CD4-positive, alpha-beta T cell (primary cell): ENCODE measurements around the gene GADD45B. TPM values are rescaled to one million over a fixed set of nuclear protein-coding genes. Genes with fewer than 3 reads are reported as not detected.

ENCODE experiments used
- ATAC-seq: fragments of 200-7000 bp; cut with Tn5 transposase; one replicate; pipeline ENCODE4 v1.10.0; 2022; ENCODE audit warnings: mild to moderate bottlenecking; ENCODE audit not compliant: poor library complexity
- CTCF ChIA-PET: fragments of 350-600 bp; sonication (Branson Sonifier 250); formaldehyde crosslinking; loops from one replicate; lab custom pipeline; 2021; ENCODE audit warnings: antibody characterized with exemption, inconsistent platforms; lab: Charles Lee
- POLR2A ChIA-PET: fragments of 350-600 bp; sonication (Branson Sonifier 250); formaldehyde crosslinking; loops from one replicate; lab custom pipeline; 2021; ENCODE audit warnings: antibody characterized with exemption, inconsistent platforms; lab: Charles Lee
- DNase-seq, 14 experiments: peaks; one replicate each; pipeline ENCODE4 v3.0.0-alpha.2; 2013 to 2020; ENCODE audit warnings: mixed read lengths in 2 of 14
- H3K27ac ChIP-seq, 2 donors: one replicate each; pipeline versions ENCODE4 v1.5.1 to v1.7.0; 2013; ENCODE audit warnings: low read length in 2 of 2, low read depth in 1 of 2, mild to moderate bottlenecking in 1 of 2
- H3K27me3 ChIP-seq, 2 experiments: 1 replicate in 1 of 2; 2 replicates in 1 of 2; pipeline versions ENCODE4 v1.6.1 to v1.7.0; 2013; ENCODE audit warnings: low read length in 2 of 2, control low read depth in 1 of 2, mild to moderate bottlenecking in 1 of 2, moderate library complexity in 1 of 2; ENCODE audit not compliant: insufficient read depth in 2 of 2, control insufficient read depth in 1 of 2
- H3K36me3 ChIP-seq: one replicate; pipeline ENCODE4 v1.6.1; 2013; ENCODE audit warnings: low read length, control low read depth; ENCODE audit not compliant: insufficient read depth
- H3K4me1 ChIP-seq: one replicate; pipeline ENCODE4 v1.6.1; 2013; ENCODE audit warnings: low read length, control low read depth; ENCODE audit not compliant: insufficient read depth
- H3K4me3 ChIP-seq: one replicate; pipeline ENCODE4 v1.5.1; 2013; ENCODE audit warnings: mild to moderate bottlenecking, low read length, moderate library complexity
- H3K9me3 ChIP-seq, 2 experiments: 1 replicate in 1 of 2; 2 replicates in 1 of 2; pipeline versions ENCODE4 v1.6.1 to v1.7.0; 2013; ENCODE audit warnings: low read length in 2 of 2, mild to moderate bottlenecking in 2 of 2, control low read depth in 1 of 2, moderate library complexity in 1 of 2; ENCODE audit not compliant: control insufficient read depth in 1 of 2, insufficient read depth in 1 of 2
- H3K27ac Mint-ChIP-seq: one replicate; pipeline ENCODE4 v1.8.0; 2020; ENCODE audit warnings: mixed read lengths
- H3K27me3 Mint-ChIP-seq: one replicate; pipeline ENCODE4 v1.8.0; 2021; ENCODE audit warnings: mixed read lengths
- H3K36me3 Mint-ChIP-seq: one replicate; pipeline ENCODE4 v1.8.0; 2021; ENCODE audit warnings: low read depth, mixed read lengths
- H3K4me1 Mint-ChIP-seq: one replicate; pipeline ENCODE4 v1.8.0; 2021; ENCODE audit warnings: low read depth, mixed read lengths
- H3K4me3 Mint-ChIP-seq: one replicate; pipeline ENCODE4 v1.8.0; 2020; ENCODE audit warnings: mild to moderate bottlenecking, mixed read lengths
- H3K9me3 Mint-ChIP-seq: one replicate; pipeline ENCODE4 v1.8.0; 2020; ENCODE audit warnings: mixed read lengths
- CTCF ChIP-seq: fragments of 200-600 bp; IDR thresholded peaks from one replicate; pipeline ENCODE4 v1.8.0; 2022; ENCODE audit warnings: antibody characterized with exemption, mild to moderate bottlenecking
- intact Hi-C, 2 experiments: fragments of 100-400 bp; cut with DNase I in 1 of 2; cut with micrococcal nuclease in 1 of 2; formaldehyde crosslinking; loops; one replicate each; pipeline versions ENCODE4 v1.15.1 to v1.9.0; 2023 to 2025; cut with DNase I, micrococcal nuclease
- total RNA-seq, 174 experiments: library from RNA in 2 of 174; stranded (reverse) in 2 of 174; gene quantifications; one replicate each; pipeline ENCODE4 v1.2.3 and lab custom pipeline; 2021 to 2026

GADD45B gene
- total RNA-seq, 2 experiments from 2014 or later, result 284 to 285 TPM

GRCh38 chr19:2479556-2480194, 3.7 kb downstream of the GADD45B start:
- POLR2A ChIA-PET, result interaction anchor here (0.8 to 5.2 kb wide), 2 partner anchors 120 to 130 kb away, joined by 9 to 152 read pairs; no protein-coding TSS in a partner anchor
- Histone ChIP-seq H3K4me3 (peak overlapping the region; percentile 86), H3K27me3 (no peaks in the 10 kb centered on the region), H3K4me1 (peaks cover 41% of the 10 kb centered on the region), H3K36me3 (peaks cover 8% of the 10 kb centered on the region), H3K9me3 (peaks cover 10 to 22% of the 10 kb centered on the region in 2 experiments), H3K27ac (no peak overlapping the region)
- H3K4me3 Mint-ChIP-seq, result peak overlapping the region; percentile 84
- peak in 1 of 14 experiments; percentile 14 for DNase-seq
- ATAC-seq, result no peak
- H3K36me3 Mint-ChIP-seq, result peaks cover 28% of the 10 kb centered on the region
- H3K9me3 Mint-ChIP-seq, result peaks cover 3% of the 10 kb centered on the region
- peaks cover 4% of the 10 kb centered on the region for H3K27me3 Mint-ChIP-seq
- H3K27ac Mint-ChIP-seq, result peak overlapping the region; percentile 91
- peaks cover 25% of the 10 kb centered on the region for H3K4me1 Mint-ChIP-seq
- intact Hi-C loops, result loop anchor here (2.0 to 10.0 kb wide), 3 partner anchors 23 to 83 kb away; no protein-coding TSS in a partner anchor
- no peak for TF ChIP-seq CTCF
- CTCF ChIA-PET, result interaction anchor here (1.2 to 2.1 kb wide), 4 partner anchors 24 to 141 kb away, joined by 3 to 8 read pairs (median 4); no protein-coding TSS in a partner anchor

- no peak overlapping the region for H3K27ac ChIP-seq
- no peaks in the 10 kb centered on the region for H3K27me3 Mint-ChIP-seq
- H3K9me3 ChIP-seq, result peaks cover 10 to 22% of the 10 kb centered on the region in 2 experiments
- ChIA-PET POLR2A (interaction anchor here (1.0 kb wide), 1 partner anchor 80 kb away, joined by 3 read pairs; no protein-coding TSS in a partner anchor), CTCF (no interaction called here)
- no peak overlapping the region for H3K4me3 ChIP-seq
- TF ChIP-seq CTCF, result no peak
- peak overlapping the region; percentile 91 for H3K27ac Mint-ChIP-seq
- no peak for DNase-seq
- H3K4me1 ChIP-seq, result peaks cover 30% of the 10 kb centered on the region
- no peak for ATAC-seq
- peaks cover 20% of the 10 kb centered on the region for H3K36me3 Mint-ChIP-seq
- H3K4me1 Mint-ChIP-seq, result peaks cover 19% of the 10 kb centered on the region
- H3K27me3 ChIP-seq, result no peaks in the 10 kb centered on the region
- H3K36me3 ChIP-seq, result peaks cover 8% of the 10 kb centered on the region
- H3K9me3 Mint-ChIP-seq, result peaks cover 3% of the 10 kb centered on the region
- intact Hi-C loops, result loop anchor here in 1 of 2 experiments (10.0 kb wide), 1 partner anchor 53 kb away; no protein-coding TSS in a partner anchor
- H3K4me3 Mint-ChIP-seq, result peak overlapping the region; percentile 63
These were observed 5.5 kb downstream of the GADD45B start for GRCh38 chr19:2481466-2481865.

- ChIA-PET POLR2A (no interaction called here), CTCF (no interaction called here)
- TF ChIP-seq CTCF, result no peak
- H3K4me1 ChIP-seq, result peaks cover 25% of the 10 kb centered on the region
- DNase-seq (no peak), ATAC-seq (no peak)
- H3K27me3 ChIP-seq, result no peaks in the 10 kb centered on the region
- Mint-ChIP-seq H3K36me3 (peaks cover 10% of the 10 kb centered on the region), H3K27ac (no peak overlapping the region), H3K4me1 (peaks cover 14% of the 10 kb centered on the region), H3K9me3 (peaks cover 3% of the 10 kb centered on the region), H3K4me3 (peak overlapping the region; percentile 7), H3K27me3 (no peaks in the 10 kb centered on the region)
- H3K9me3 ChIP-seq, result peaks cover 10 to 22% of the 10 kb centered on the region in 2 experiments
- H3K36me3 ChIP-seq, result peaks cover 4% of the 10 kb centered on the region
- H3K4me3 ChIP-seq, result no peak overlapping the region
- intact Hi-C loops, result loop anchor here in 1 of 2 experiments (10.0 kb wide), 1 partner anchor 52 kb away; no protein-coding TSS in a partner anchor
- H3K27ac ChIP-seq, result no peak overlapping the region
These were observed 6.6 kb downstream of the GADD45B start for GRCh38 chr19:2482354-2483038.
